Esophagus muscularis mucosa (tissue), 4 donors: Measurements from ENCODE around the gene MFGE8. TPM values are rescaled to one million over a fixed set of nuclear protein-coding genes. Genes with fewer than 3 reads are reported as not detected.

ENCODE experiments used
- DNase-seq: peaks from one replicate; pipeline ENCODE4 v3.0.0-alpha.2; 2017; ENCODE audit errors: extremely low spot score
- H3K27ac ChIP-seq, 4 donors: fragments of 200-600 bp; sonication (generic); replicated peaks in 1 of 4; 1 replicate in 3 of 4; 2 replicates in 1 of 4; pipeline ENCODE4 v1.5.1; 2016 to 2019; ENCODE audit warnings: mild to moderate bottlenecking in 1 of 4
- H3K27me3 ChIP-seq, 4 donors: fragments of 200-600 bp; sonication (generic); one replicate each; pipeline versions ENCODE4 v1.5.1 to v1.6.0; 2016 to 2019
- H3K36me3 ChIP-seq, 4 donors: fragments of 200-600 bp; sonication (generic); one replicate each; pipeline ENCODE4 v1.5.1; 2016 to 2019
- H3K4me1 ChIP-seq, 4 donors: fragments of 200-600 bp; sonication (generic); one replicate each; pipeline ENCODE4 v1.5.1; 2016 to 2019
- H3K4me3 ChIP-seq, 4 donors: fragments of 200-600 bp; sonication (generic); 1 replicate in 2 of 4; 2 replicates in 2 of 4; pipeline ENCODE4 v1.5.1; 2016 to 2019; ENCODE audit warnings: mild to moderate bottlenecking in 4 of 4, moderate library complexity in 1 of 4
- H3K9me3 ChIP-seq, 4 donors: fragments of 200-600 bp; sonication (generic); 1 replicate in 3 of 4; 2 replicates in 1 of 4; pipeline ENCODE4 v1.5.1; 2016 to 2019
- EP300 ChIP-seq: sonication (generic); formaldehyde crosslinking; IDR thresholded peaks from one replicate; pipeline ENCODE4 v1.6.1; 2017; ENCODE audit warnings: antibody characterized with exemption
- POLR2A ChIP-seq: fragments of 450-650 bp; IDR thresholded peaks from one replicate; pipeline ENCODE4 v1.6.1; 2017; ENCODE audit warnings: antibody characterized with exemption, moderate library complexity, mild to moderate bottlenecking, low read depth
- POLR2AphosphoS5 ChIP-seq, 2 donors: sonication (generic); formaldehyde crosslinking; IDR thresholded peaks; one replicate each; pipeline ENCODE4 v1.6.1; 2017; ENCODE audit warnings: antibody characterized with exemption in 2 of 2
- WGBS: methylation state at CpG from one replicate; pipeline ENCODE4 v1.1.5; 2018; 5-methylcytosine and 5-hydroxymethylcytosine counted together
- intact Hi-C: fragments of 100-400 bp; cut with DNase I; formaldehyde crosslinking; loops from one replicate; pipeline ENCODE4 v1.15.1; 2023
- total RNA-seq, 4 donors: library from RNA; depleted of rRNA; stranded (reverse); fragments of >200 nt; gene quantifications; one replicate each; pipeline versions ENCODE4 v1.1.0 to v1.2.1, GENCODE V29; 2016
- TF ChIP-seq, protein P1 (sequence below), 3 experiments: fragments of 200-600 bp in 2 of 3; fragments of 450-650 bp in 1 of 3; sonication (generic) in 2 of 3; IDR thresholded peaks; one replicate each; pipeline ENCODE4 v1.5.1; 2017 to 2019; ENCODE audit warnings: antibody characterized with exemption in 3 of 3, mild to moderate bottlenecking in 2 of 3, moderate library complexity in 1 of 3

Gene MFGE8
- total RNA-seq, 4 donors from 2014 or later = 355 to 614 (median 564) TPM

- Histone ChIP-seq H3K36me3 (peaks cover 9 to 26% (median 15%) of the 10 kb centered on the region in 4 donors), H3K4me1 (peaks cover 43 to 79% (median 57%) of the 10 kb centered on the region in 4 donors), H3K4me3 (peak overlapping the region; percentile 65 to 94 (median 82)), H3K9me3 (no peaks in the 10 kb centered on the region), H3K27me3 (no peaks in the 10 kb centered on the region), H3K27ac (peak overlapping the region; percentile 83 to 92 (median 88))
- WGBS = 66% methylated on average over 4 of the region's 4 CpGs
- DNase-seq = no peak
- no peak for TF ChIP-seq POLR2A
- TF ChIP-seq, protein P1, sequence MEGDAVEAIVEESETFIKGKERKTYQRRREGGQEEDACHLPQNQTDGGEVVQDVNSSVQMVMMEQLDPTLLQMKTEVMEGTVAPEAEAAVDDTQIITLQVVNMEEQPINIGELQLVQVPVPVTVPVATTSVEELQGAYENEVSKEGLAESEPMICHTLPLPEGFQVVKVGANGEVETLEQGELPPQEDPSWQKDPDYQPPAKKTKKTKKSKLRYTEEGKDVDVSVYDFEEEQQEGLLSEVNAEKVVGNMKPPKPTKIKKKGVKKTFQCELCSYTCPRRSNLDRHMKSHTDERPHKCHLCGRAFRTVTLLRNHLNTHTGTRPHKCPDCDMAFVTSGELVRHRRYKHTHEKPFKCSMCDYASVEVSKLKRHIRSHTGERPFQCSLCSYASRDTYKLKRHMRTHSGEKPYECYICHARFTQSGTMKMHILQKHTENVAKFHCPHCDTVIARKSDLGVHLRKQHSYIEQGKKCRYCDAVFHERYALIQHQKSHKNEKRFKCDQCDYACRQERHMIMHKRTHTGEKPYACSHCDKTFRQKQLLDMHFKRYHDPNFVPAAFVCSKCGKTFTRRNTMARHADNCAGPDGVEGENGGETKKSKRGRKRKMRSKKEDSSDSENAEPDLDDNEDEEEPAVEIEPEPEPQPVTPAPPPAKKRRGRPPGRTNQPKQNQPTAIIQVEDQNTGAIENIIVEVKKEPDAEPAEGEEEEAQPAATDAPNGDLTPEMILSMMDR (IDR thresholded peaks at IDR 0.05) = no peak
- TF ChIP-seq EP300 = no peak
- TF ChIP-seq POLR2AphosphoS5 (IDR thresholded peaks at IDR 0.05) = no peak
- intact Hi-C loops = no loop called here
Measured at GRCh38 chr15:88913850-88914169, 631 bp upstream of the MFGE8 start.

DNA sequence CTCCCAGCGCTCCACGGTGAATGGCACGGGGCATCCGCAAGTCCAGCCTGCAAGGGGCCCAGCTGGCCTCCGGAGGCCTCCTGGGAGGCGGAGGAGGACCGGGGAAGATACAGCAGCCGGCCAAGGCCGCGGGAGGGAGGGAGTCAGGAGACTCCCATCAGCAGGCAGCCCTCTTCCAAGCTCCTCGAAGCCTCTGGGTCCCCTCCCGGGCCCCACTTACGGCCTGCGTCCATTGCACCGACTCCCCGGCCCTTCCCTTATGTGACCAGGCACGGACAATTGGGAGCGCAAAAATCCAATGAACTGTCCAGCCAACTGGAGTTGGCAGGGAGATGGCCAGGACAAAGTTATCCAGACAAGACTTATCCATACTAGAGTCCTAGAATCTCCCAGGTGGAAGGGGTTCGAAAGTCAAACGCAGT is 668 bp downstream of the MFGE8 start:
- no peak for DNase-seq
- peaks cover 50 to 82% (median 64%) of the 10 kb centered on the region in 4 donors for H3K4me1 ChIP-seq

DNA sequence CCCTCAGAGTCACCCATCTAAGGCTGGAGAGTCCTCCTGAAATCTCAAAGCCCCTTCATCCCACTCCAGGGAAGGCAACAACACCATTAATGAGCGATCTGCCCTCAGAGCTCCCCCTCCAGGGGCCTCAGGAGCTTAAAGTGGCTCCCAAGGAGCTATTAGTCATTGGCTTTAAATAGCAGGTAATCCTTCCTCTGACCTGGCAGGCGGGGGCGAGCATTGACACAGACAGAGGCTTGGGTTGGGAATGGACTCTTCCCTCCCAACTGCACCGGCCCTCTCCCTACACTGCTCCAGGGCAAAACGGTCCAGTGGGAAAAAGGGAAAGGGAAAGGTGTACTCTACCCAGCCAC is 1.4 kb downstream of the MFGE8 start:
- TF ChIP-seq EP300 = no peak
- peak; percentile 25 for TF ChIP-seq POLR2A
- TF ChIP-seq, protein P1 (IDR thresholded peaks at IDR 0.05) = no peak
- TF ChIP-seq POLR2AphosphoS5 (IDR thresholded peaks at IDR 0.05) = peak in 1 of 2 donors; percentile 48
- no peaks in the 10 kb centered on the region for H3K9me3 ChIP-seq
- H3K27ac ChIP-seq = peak overlapping the region; percentile 83 to 92 (median 88)
- peaks cover 55 to 89% (median 66%) of the 10 kb centered on the region in 4 donors for H3K4me1 ChIP-seq
- peak overlapping the region; percentile 65 to 94 (median 82) for H3K4me3 ChIP-seq
- intact Hi-C loops = no loop called here
- no peak for DNase-seq
- WGBS = 76% methylated on average over 5 of the region's 5 CpGs
- peaks cover 15 to 44% (median 34%) of the 10 kb centered on the region in 4 donors for H3K36me3 ChIP-seq
- H3K27me3 ChIP-seq = no peaks in the 10 kb centered on the region

More for the DNA sequence above, 668 bp downstream of the MFGE8 start:
- Histone ChIP-seq H3K27ac (peak overlapping the region; percentile 83 to 92 (median 88)), H3K36me3 (peaks cover 15 to 37% (median 27%) of the 10 kb centered on the region in 4 donors), H3K27me3 (no peaks in the 10 kb centered on the region), H3K9me3 (no peaks in the 10 kb centered on the region), H3K4me3 (peak overlapping the region; percentile 65 to 94 (median 82))
- intact Hi-C loops = no loop called here
- 22% methylated on average over 15 of the region's 20 CpGs for WGBS
- TF ChIP-seq POLR2AphosphoS5 (IDR thresholded peaks at IDR 0.05) = no peak
- no peak for TF ChIP-seq POLR2A
- TF ChIP-seq EP300 = no peak
- TF ChIP-seq, protein P1 (IDR thresholded peaks at IDR 0.05) = no peak

DNA sequence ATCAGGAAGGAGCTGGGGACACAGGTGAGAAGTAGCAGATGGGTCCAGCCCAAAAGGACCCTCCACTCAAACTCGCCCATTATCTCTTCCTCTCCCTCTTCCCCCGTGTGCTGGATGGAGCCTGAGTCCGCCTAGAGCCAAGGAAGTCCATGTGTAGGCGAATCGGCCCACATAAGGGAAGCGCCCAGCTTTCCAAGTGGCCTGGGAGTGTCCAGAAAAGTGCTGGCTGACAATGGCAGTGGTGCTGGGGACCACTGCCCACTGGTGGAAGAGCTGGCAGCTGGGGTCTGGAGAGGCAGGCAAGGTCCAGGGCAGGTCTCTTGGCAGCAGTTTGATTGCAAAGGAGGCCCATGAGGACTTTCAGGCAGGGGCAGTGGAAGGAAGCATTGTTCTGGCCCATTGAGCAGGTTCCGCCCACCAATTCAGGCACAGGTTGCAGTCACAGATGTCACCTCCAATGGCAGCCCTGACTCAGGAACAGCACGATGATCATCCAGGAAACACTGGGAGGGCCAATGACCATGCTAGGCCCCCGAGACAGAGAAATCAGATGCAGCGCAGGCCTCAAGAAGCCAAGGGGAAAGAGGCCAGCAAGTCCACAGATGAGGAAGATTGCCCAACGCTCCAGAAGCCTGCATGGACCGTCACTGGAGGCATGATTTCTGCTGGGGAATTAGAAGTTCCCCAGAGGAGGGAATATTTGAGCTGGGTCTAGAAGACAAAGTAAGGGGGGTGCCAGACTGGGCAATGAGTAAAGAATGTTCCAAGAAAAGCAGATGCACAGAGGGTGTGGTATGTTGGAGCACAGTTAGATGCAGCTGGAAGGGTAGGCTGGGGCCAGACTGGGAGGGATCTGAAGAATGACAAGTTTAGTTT is 3.0 kb downstream of the MFGE8 start:
- TF ChIP-seq POLR2AphosphoS5 (IDR thresholded peaks at IDR 0.05) (peak in 1 of 2 donors; percentile 38), POLR2A (no peak)
- Histone ChIP-seq H3K9me3 (no peaks in the 10 kb centered on the region), H3K27ac (peak overlapping the region; percentile 26 to 92 (median 88)), H3K4me3 (peak overlapping the region; percentile 2 to 94 (median 82)), H3K4me1 (peaks cover 62 to 89% (median 71%) of the 10 kb centered on the region in 4 donors), H3K36me3 (peaks cover 15 to 60% (median 48%) of the 10 kb centered on the region in 4 donors), H3K27me3 (no peaks in the 10 kb centered on the region)
- 80% methylated on average over 8 of the region's 12 CpGs for WGBS
- intact Hi-C loops = no loop called here
- DNase-seq = no peak
